DMS114 treated with DMSO at 0.1 percent for 48 hours (cell line): Measurements from ENCODE around the gene BAG5.

Experiments
- DNase-seq: peaks from one replicate; lab custom pipeline; 2025; ENCODE audit not compliant: unreplicated experiment; lab: John Stamatoyannopoulos, UW

BAG5 gene

GRCh38 chr14:103510724-103511693, 51.4 kb downstream of the BAG5 start:
- DNase-seq, result no peak

GRCh38 chr14:103509864-103510723, 52.4 kb downstream of the BAG5 start:
- DNase-seq, result no peak

GRCh38 chr14:103508521-103509329, 53.7 kb downstream of the BAG5 start:
- no peak for DNase-seq

GRCh38 chr14:103507751-103508150, 54.7 kb downstream of the BAG5 start:
- DNase-seq, result no peak
